ENCODE results near the gene PLB1.

PLB1 gene

DNA sequence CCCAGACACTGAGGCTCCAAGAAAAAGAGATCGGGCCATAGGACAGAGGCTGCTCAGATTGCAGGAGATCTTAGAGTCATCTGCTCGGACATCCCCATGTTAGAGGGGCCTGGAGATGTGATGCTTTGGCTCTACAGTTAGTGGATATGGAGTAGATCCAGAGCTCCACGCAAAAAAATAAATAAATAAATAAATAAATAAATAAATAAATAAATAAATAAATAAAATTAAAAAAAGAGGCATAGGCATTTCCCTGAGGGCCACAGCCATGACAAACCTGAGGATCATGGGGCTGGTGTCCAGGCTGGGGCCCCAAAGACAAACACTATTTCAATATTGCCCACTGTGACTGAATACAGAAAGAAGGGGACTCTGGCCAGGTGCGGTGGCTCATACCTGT is 85.5 kb downstream of the PLB1 start:
- Histone ChIP-seq H3K27ac (replicated peaks) (no peak overlapping the region), H3K4me3 (replicated peaks; ENCODE audit: insufficient read depth, low read length) (no peak overlapping the region), H3K27me3 (ENCODE audit: insufficient read depth, poor library complexity, severe bottlenecking) (no peaks in the 10 kb centered on the region)
- no peak for DNase-seq (ENCODE audit: low read depth in 1 of 2, low spot score in 1 of 2)
- TF ChIP-seq SPI1 (IDR thresholded peaks at IDR 0.05; ENCODE audit: borderline replicate concordance, low read depth) (no peak), GABPA (IDR thresholded peaks at IDR 0.05; ENCODE audit: low read depth) (no peak), POLR2AphosphoS5 (IDR thresholded peaks at IDR 0.05; ENCODE audit: low read depth) (no peak)
- TF ChIP-seq, protein P1, sequence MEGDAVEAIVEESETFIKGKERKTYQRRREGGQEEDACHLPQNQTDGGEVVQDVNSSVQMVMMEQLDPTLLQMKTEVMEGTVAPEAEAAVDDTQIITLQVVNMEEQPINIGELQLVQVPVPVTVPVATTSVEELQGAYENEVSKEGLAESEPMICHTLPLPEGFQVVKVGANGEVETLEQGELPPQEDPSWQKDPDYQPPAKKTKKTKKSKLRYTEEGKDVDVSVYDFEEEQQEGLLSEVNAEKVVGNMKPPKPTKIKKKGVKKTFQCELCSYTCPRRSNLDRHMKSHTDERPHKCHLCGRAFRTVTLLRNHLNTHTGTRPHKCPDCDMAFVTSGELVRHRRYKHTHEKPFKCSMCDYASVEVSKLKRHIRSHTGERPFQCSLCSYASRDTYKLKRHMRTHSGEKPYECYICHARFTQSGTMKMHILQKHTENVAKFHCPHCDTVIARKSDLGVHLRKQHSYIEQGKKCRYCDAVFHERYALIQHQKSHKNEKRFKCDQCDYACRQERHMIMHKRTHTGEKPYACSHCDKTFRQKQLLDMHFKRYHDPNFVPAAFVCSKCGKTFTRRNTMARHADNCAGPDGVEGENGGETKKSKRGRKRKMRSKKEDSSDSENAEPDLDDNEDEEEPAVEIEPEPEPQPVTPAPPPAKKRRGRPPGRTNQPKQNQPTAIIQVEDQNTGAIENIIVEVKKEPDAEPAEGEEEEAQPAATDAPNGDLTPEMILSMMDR (IDR thresholded peaks at IDR 0.05; ENCODE audit: insufficient read depth, low read length), result no peak
- TF ChIP-seq, protein P2, sequence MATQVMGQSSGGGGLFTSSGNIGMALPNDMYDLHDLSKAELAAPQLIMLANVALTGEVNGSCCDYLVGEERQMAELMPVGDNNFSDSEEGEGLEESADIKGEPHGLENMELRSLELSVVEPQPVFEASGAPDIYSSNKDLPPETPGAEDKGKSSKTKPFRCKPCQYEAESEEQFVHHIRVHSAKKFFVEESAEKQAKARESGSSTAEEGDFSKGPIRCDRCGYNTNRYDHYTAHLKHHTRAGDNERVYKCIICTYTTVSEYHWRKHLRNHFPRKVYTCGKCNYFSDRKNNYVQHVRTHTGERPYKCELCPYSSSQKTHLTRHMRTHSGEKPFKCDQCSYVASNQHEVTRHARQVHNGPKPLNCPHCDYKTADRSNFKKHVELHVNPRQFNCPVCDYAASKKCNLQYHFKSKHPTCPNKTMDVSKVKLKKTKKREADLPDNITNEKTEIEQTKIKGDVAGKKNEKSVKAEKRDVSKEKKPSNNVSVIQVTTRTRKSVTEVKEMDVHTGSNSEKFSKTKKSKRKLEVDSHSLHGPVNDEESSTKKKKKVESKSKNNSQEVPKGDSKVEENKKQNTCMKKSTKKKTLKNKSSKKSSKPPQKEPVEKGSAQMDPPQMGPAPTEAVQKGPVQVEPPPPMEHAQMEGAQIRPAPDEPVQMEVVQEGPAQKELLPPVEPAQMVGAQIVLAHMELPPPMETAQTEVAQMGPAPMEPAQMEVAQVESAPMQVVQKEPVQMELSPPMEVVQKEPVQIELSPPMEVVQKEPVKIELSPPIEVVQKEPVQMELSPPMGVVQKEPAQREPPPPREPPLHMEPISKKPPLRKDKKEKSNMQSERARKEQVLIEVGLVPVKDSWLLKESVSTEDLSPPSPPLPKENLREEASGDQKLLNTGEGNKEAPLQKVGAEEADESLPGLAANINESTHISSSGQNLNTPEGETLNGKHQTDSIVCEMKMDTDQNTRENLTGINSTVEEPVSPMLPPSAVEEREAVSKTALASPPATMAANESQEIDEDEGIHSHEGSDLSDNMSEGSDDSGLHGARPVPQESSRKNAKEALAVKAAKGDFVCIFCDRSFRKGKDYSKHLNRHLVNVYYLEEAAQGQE (IDR thresholded peaks at IDR 0.05; ENCODE audit: insufficient replicate concordance, low read depth), result no peak

DNA sequence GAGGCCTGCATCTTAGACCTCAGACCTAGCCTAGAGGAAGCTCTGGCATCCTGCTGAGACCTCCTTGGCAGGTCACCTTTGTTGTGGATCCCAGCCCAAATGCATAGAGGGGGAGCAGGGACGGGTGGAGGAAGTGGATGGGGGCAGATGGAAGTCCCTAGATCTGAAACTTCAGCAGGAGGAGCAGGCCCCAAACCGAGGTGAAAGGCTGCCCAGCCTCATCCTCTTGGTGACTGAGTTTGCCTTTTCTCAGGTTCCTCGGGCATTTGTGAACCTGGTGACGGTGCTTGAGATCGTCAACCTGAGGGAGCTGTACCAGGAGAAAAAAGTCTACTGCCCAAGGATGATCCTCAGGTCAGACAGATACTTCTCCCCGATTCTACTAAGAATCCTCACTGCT is 86.3 kb downstream of the PLB1 start:
- no peak overlapping the region for H3K27ac ChIP-seq (replicated peaks)
- TF ChIP-seq GABPA (IDR thresholded peaks at IDR 0.05; ENCODE audit: low read depth), result no peak
- no peak for TF ChIP-seq SPI1 (IDR thresholded peaks at IDR 0.05; ENCODE audit: borderline replicate concordance, low read depth)
- TF ChIP-seq, protein P2 (IDR thresholded peaks at IDR 0.05; ENCODE audit: insufficient replicate concordance, low read depth), result no peak
- TF ChIP-seq, protein P1 (IDR thresholded peaks at IDR 0.05; ENCODE audit: insufficient read depth, low read length), result no peak
- TF ChIP-seq POLR2AphosphoS5 (IDR thresholded peaks at IDR 0.05; ENCODE audit: low read depth), result no peak
- H3K4me3 ChIP-seq (replicated peaks; ENCODE audit: insufficient read depth, low read length), result no peak overlapping the region
- no peaks in the 10 kb centered on the region for H3K27me3 ChIP-seq (ENCODE audit: insufficient read depth, poor library complexity, severe bottlenecking)
- DNase-seq (ENCODE audit: low read depth in 1 of 2, low spot score in 1 of 2), result no peak

DNA sequence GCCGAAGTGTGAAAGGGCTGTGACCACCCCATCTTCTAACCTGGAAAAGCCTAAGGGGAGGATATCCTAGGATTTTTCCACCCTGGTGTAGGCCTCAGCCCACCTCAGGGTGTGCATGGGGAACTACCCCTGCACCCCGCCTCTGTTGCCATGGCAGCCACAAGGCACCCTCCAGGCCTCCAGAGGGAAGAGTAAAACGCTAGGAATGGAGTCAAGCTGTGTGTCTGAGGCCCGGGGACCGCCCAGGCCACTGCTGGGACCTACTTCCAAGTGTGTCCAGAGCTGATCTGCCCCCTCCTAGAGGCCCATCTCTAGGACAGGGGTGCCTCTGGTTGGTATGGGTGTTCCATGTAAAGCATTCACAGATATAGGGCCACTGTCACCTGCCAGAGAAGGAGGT is 86.7 kb downstream of the PLB1 start:
- no peaks in the 10 kb centered on the region for H3K27me3 ChIP-seq (ENCODE audit: insufficient read depth, poor library complexity, severe bottlenecking)

More for the DNA sequence above, 86.7 kb downstream of the PLB1 start:
- no peak for DNase-seq (ENCODE audit: low read depth in 1 of 2, low spot score in 1 of 2)
- Histone ChIP-seq H3K4me3 (replicated peaks; ENCODE audit: insufficient read depth, low read length) (no peak overlapping the region), H3K27ac (replicated peaks) (no peak overlapping the region)
- TF ChIP-seq GABPA (IDR thresholded peaks at IDR 0.05; ENCODE audit: low read depth) (no peak), POLR2AphosphoS5 (IDR thresholded peaks at IDR 0.05; ENCODE audit: low read depth) (no peak), SPI1 (IDR thresholded peaks at IDR 0.05; ENCODE audit: borderline replicate concordance, low read depth) (no peak)
- TF ChIP-seq, protein P1 (IDR thresholded peaks at IDR 0.05; ENCODE audit: insufficient read depth, low read length), result no peak
- TF ChIP-seq, protein P2 (IDR thresholded peaks at IDR 0.05; ENCODE audit: insufficient replicate concordance, low read depth), result no peak
